Astrocyte (in vitro differentiated cells and primary cell): ENCODE data around the gene VPS35. TPM values are rescaled to one million over a fixed set of nuclear protein-coding genes. Genes with fewer than 3 reads are reported as not detected.

Source experiments
- DNase-seq: peaks from one replicate; pipeline ENCODE4 v3.0.0-alpha.2; 2010; ENCODE audit warnings: low read depth
- FAIRE-seq: peaks from 2 replicates; lab custom pipeline; 2011; peaks lifted over from hg19 to GRCh38; lab: Jason Lieb, UNC
- H2AFZ ChIP-seq: 2 replicates; pipeline ENCODE4 v1.6.0; 2012; ENCODE audit warnings: low read depth, low read length, inconsistent platforms
- H3K27ac ChIP-seq: 2 replicates; pipeline ENCODE4 v1.5.1; 2011; ENCODE audit warnings: low read depth, low read length, inconsistent platforms
- H3K27me3 ChIP-seq: 2 replicates; pipeline ENCODE4 v1.6.0; 2011; ENCODE audit warnings: low read length, inconsistent platforms; ENCODE audit not compliant: insufficient read depth
- H3K36me3 ChIP-seq: 2 replicates; pipeline ENCODE4 v1.5.1; 2011; ENCODE audit warnings: low read length, inconsistent platforms; ENCODE audit not compliant: insufficient read depth
- H3K4me1 ChIP-seq: 2 replicates; pipeline ENCODE4 v1.5.1; 2011; ENCODE audit warnings: low read length, inconsistent platforms; ENCODE audit not compliant: insufficient read depth
- H3K4me2 ChIP-seq: 2 replicates; pipeline ENCODE4 v1.6.0; 2012; ENCODE audit warnings: low read length, inconsistent platforms
- H3K4me3 ChIP-seq: 2 replicates; pipeline ENCODE4 v1.5.1; 2011; ENCODE audit warnings: low read depth, mild to moderate bottlenecking, low read length, inconsistent platforms; ENCODE audit not compliant: insufficient read depth
- H3K79me2 ChIP-seq: 2 replicates; pipeline ENCODE4 v1.6.0; 2012; ENCODE audit warnings: mild to moderate bottlenecking, low read length, inconsistent platforms; ENCODE audit not compliant: insufficient read depth
- H3K9ac ChIP-seq: 2 replicates; pipeline ENCODE4 v1.6.0; 2012; ENCODE audit warnings: mild to moderate bottlenecking, low read length, inconsistent platforms
- H3K9me3 ChIP-seq: 2 replicates; pipeline ENCODE4 v1.5.1; 2012; ENCODE audit warnings: low read depth, mild to moderate bottlenecking, low read length, inconsistent platforms; ENCODE audit not compliant: insufficient read depth
- H4K20me1 ChIP-seq: 2 replicates; pipeline ENCODE4 v1.6.0; 2012; ENCODE audit warnings: low read length, inconsistent platforms; ENCODE audit not compliant: insufficient read depth
- H3K27ac Mint-ChIP-seq: one replicate; pipeline ENCODE4 v1.8.0; 2021; ENCODE audit warnings: mild to moderate bottlenecking, mixed read lengths; ENCODE audit not compliant: unreplicated experiment
- H3K27me3 Mint-ChIP-seq: one replicate; pipeline ENCODE4 v1.8.0; 2021; ENCODE audit warnings: low read depth, mixed read lengths; ENCODE audit not compliant: unreplicated experiment
- H3K36me3 Mint-ChIP-seq: one replicate; pipeline ENCODE4 v1.8.0; 2021; ENCODE audit warnings: low read depth, mixed read lengths; ENCODE audit not compliant: unreplicated experiment
- H3K4me1 Mint-ChIP-seq: one replicate; pipeline ENCODE4 v1.8.0; 2021; ENCODE audit warnings: low read depth, mixed read lengths; ENCODE audit not compliant: unreplicated experiment
- H3K4me3 Mint-ChIP-seq: one replicate; pipeline ENCODE4 v1.8.0; 2021; ENCODE audit warnings: mild to moderate bottlenecking, moderate library complexity, mixed read lengths; ENCODE audit not compliant: unreplicated experiment
- H3K9me3 Mint-ChIP-seq: one replicate; pipeline ENCODE4 v1.8.0; 2021; ENCODE audit warnings: mild to moderate bottlenecking, mixed read lengths; ENCODE audit not compliant: unreplicated experiment
- EZH2 ChIP-seq: IDR thresholded peaks from 2 replicates; pipeline ENCODE4 v1.6.1; 2012; ENCODE audit warnings: mild to moderate bottlenecking, low read length, inconsistent platforms; ENCODE audit not compliant: insufficient read depth
- total RNA-seq: library from RNA; stranded (reverse); gene quantifications from 2 replicates; pipeline ENCODE4 v1.2.1, GENCODE V29; 2021
- TF ChIP-seq, protein P1 (sequence below): IDR thresholded peaks from 2 replicates; pipeline ENCODE4 v1.5.1; 2011; ENCODE audit warnings: low read depth, mild to moderate bottlenecking, inconsistent platforms, low read length, moderate library complexity; ENCODE audit not compliant: insufficient read depth

Gene VPS35
- total RNA-seq, 1 donor from 2014 or later: 135 TPM

DNA sequence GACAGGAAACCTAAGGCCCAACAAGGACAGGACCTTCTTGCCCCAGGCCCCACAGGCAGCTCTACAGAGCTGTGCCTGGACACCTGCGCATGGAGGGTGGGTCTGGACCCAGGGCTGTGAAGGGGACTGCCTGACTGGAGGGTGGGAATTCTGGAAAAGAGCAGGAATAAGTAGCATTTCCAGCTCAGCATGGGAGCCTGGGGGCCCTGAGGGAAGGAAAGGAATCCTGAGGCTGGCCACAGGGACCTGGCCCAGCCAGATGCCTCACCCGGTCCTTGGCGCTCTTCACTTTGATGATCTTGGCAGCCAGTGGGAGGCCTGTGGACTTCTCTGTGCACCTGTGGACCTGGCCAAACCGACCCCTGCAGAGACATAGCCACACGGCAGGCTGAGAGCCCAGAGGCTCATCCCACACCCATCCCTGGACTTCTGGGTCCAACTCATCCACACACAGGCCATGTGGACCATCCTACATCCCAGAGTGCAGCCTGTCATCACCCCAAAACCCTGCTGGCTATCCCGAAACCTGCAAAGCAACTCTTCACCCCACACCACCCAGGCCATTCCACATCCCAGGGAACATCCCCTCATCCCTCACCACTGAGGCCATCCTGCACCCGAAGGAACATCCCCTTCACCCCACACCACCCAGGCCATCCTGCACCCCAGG lies 40.5 kb upstream of the VPS35 start:
- Mint-ChIP-seq H3K27me3 (peaks cover 12% of the 10 kb centered on the region), H3K4me1 (peaks cover 6% of the 10 kb centered on the region), H3K4me3 (no peak overlapping the region), H3K36me3 (peaks cover 4% of the 10 kb centered on the region), H3K27ac (no peak overlapping the region), H3K9me3 (no peaks in the 10 kb centered on the region)
- Histone ChIP-seq H3K4me3 (no peak overlapping the region), H3K36me3 (no peaks in the 10 kb centered on the region), H3K79me2 (no peaks in the 10 kb centered on the region), H3K4me1 (no peaks in the 10 kb centered on the region), H3K27ac (no peak overlapping the region), H3K27me3 (no peaks in the 10 kb centered on the region), H3K9me3 (no peaks in the 10 kb centered on the region), H3K9ac (no peak overlapping the region), H3K4me2 (no peak overlapping the region), H4K20me1 (no peaks in the 10 kb centered on the region), H2AFZ (no peak overlapping the region)
- no peak for TF ChIP-seq EZH2
- TF ChIP-seq, protein P1, sequence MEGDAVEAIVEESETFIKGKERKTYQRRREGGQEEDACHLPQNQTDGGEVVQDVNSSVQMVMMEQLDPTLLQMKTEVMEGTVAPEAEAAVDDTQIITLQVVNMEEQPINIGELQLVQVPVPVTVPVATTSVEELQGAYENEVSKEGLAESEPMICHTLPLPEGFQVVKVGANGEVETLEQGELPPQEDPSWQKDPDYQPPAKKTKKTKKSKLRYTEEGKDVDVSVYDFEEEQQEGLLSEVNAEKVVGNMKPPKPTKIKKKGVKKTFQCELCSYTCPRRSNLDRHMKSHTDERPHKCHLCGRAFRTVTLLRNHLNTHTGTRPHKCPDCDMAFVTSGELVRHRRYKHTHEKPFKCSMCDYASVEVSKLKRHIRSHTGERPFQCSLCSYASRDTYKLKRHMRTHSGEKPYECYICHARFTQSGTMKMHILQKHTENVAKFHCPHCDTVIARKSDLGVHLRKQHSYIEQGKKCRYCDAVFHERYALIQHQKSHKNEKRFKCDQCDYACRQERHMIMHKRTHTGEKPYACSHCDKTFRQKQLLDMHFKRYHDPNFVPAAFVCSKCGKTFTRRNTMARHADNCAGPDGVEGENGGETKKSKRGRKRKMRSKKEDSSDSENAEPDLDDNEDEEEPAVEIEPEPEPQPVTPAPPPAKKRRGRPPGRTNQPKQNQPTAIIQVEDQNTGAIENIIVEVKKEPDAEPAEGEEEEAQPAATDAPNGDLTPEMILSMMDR: no peak
- no peak for DNase-seq
- no peak for FAIRE-seq

GRCh38 chr16:46728806-46729205 lies 39.8 kb upstream of the VPS35 start:
- no peaks in the 10 kb centered on the region for H3K4me1 ChIP-seq
- H3K27me3 ChIP-seq: no peaks in the 10 kb centered on the region
- H3K9me3 ChIP-seq: no peaks in the 10 kb centered on the region
- H3K4me3 Mint-ChIP-seq: no peak overlapping the region
- H3K9me3 Mint-ChIP-seq: no peaks in the 10 kb centered on the region
- H3K27me3 Mint-ChIP-seq: peaks cover 10% of the 10 kb centered on the region
- FAIRE-seq (no peak), DNase-seq (no peak)
- H3K9ac ChIP-seq: no peak overlapping the region
- H3K4me1 Mint-ChIP-seq: peaks cover 6% of the 10 kb centered on the region
- no peak for TF ChIP-seq EZH2
- TF ChIP-seq, protein P1: no peak
- H3K4me3 ChIP-seq: no peak overlapping the region
- H3K27ac Mint-ChIP-seq: no peak overlapping the region
- H3K36me3 ChIP-seq: no peaks in the 10 kb centered on the region
- no peaks in the 10 kb centered on the region for H4K20me1 ChIP-seq
- H3K36me3 Mint-ChIP-seq: peaks cover 4% of the 10 kb centered on the region
- H3K79me2 ChIP-seq: no peaks in the 10 kb centered on the region
- no peak overlapping the region for H3K4me2 ChIP-seq
- no peak overlapping the region for H3K27ac ChIP-seq
- H2AFZ ChIP-seq: no peak overlapping the region

DNA sequence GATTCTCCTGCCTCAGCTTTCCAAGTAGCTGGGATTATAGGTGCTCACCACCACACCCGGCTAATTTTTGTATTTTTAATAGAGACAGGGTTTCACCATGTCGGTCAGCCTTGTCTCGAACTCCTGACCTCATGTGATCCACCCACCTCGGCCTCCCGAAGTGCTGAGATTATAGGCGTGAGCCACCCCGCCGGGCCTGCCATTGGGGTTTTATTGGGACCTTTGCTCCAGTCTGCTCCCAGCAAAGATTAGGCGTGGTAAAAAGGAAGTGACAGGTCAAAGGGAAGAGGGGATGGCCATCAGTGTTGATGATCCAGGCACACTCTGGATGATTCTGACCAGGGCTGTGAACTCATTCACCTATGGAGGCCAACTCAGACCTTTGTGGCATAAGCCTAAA lies 38.7 kb upstream of the VPS35 start:
- no peak overlapping the region for H3K9ac ChIP-seq
- Mint-ChIP-seq H3K27me3 (peaks cover 4% of the 10 kb centered on the region), H3K4me1 (peaks cover 6% of the 10 kb centered on the region), H3K9me3 (peaks cover 3% of the 10 kb centered on the region), H3K4me3 (no peak overlapping the region), H3K36me3 (peaks cover 4% of the 10 kb centered on the region), H3K27ac (no peak overlapping the region)
- H4K20me1 ChIP-seq: no peaks in the 10 kb centered on the region
- H3K79me2 ChIP-seq: no peaks in the 10 kb centered on the region
- H3K4me1 ChIP-seq: no peaks in the 10 kb centered on the region
- no peaks in the 10 kb centered on the region for H3K36me3 ChIP-seq
- no peak overlapping the region for H3K4me2 ChIP-seq
- H2AFZ ChIP-seq: no peak overlapping the region
- no peak for FAIRE-seq
- no peak overlapping the region for H3K4me3 ChIP-seq
- no peak for DNase-seq
- no peaks in the 10 kb centered on the region for H3K27me3 ChIP-seq
- TF ChIP-seq EZH2: no peak
- TF ChIP-seq, protein P1: no peak
- H3K9me3 ChIP-seq: no peaks in the 10 kb centered on the region
- no peak overlapping the region for H3K27ac ChIP-seq
